Natural killer cell (primary cell): ENCODE results near the gene MTA3. TPM values are rescaled to one million over a fixed set of nuclear protein-coding genes. Genes with fewer than 3 reads are reported as not detected.

ENCODE experiments used
- ATAC-seq, 3 donors: fragments of 150-1000 bp in 2 of 3; fragments of 200-7000 bp in 1 of 3; cut with Tn5 transposase; 1 replicate in 1 of 3; 2 replicates in 2 of 3; pipeline ENCODE4 v1.10.0; 2021; ENCODE audit warnings: mild to moderate bottlenecking in 2 of 3, moderate library complexity in 2 of 3
- DNase-seq, 2 donors: peaks; one replicate each; pipeline versions ENCODE4 v3.0.0 to v3.0.0-alpha.2; 2013 to 2021; ENCODE audit warnings: mixed read lengths in 1 of 2
- H3K27ac ChIP-seq: one replicate; pipeline ENCODE4 v1.5.1; 2013; ENCODE audit warnings: mild to moderate bottlenecking, low read length
- H3K27me3 ChIP-seq: one replicate; pipeline ENCODE4 v1.6.1; 2013; ENCODE audit warnings: low read length; ENCODE audit not compliant: control insufficient read depth, insufficient read depth
- H3K36me3 ChIP-seq: one replicate; pipeline ENCODE4 v1.6.1; 2013; ENCODE audit warnings: low read length; ENCODE audit not compliant: control insufficient read depth, insufficient read depth
- H3K4me1 ChIP-seq: one replicate; pipeline ENCODE4 v1.6.1; 2013; ENCODE audit warnings: low read length; ENCODE audit not compliant: control insufficient read depth, insufficient read depth
- H3K4me3 ChIP-seq: one replicate; pipeline ENCODE4 v1.5.1; 2013; ENCODE audit warnings: low read length
- H3K9me3 ChIP-seq: one replicate; pipeline ENCODE4 v1.6.1; 2013; ENCODE audit warnings: low read length; ENCODE audit not compliant: control insufficient read depth, insufficient read depth
- H3K27ac Mint-ChIP-seq, 2 donors: one replicate each; pipeline ENCODE4 v1.8.0; 2022; ENCODE audit warnings: mild to moderate bottlenecking in 2 of 2, mixed read lengths in 2 of 2, moderate library complexity in 1 of 2
- H3K27me3 Mint-ChIP-seq, 2 donors: one replicate each; pipeline ENCODE4 v1.8.0; 2022; ENCODE audit warnings: low read depth in 2 of 2, mixed read lengths in 2 of 2
- H3K36me3 Mint-ChIP-seq: one replicate; pipeline ENCODE4 v1.8.0; 2022; ENCODE audit warnings: mixed read lengths
- H3K4me1 Mint-ChIP-seq, 2 donors: one replicate each; pipeline ENCODE4 v1.8.0; 2022; ENCODE audit warnings: mixed read lengths in 2 of 2
- H3K4me3 Mint-ChIP-seq: one replicate; pipeline ENCODE4 v1.8.0; 2022; ENCODE audit warnings: mild to moderate bottlenecking, moderate library complexity, mixed read lengths
- H3K9me3 Mint-ChIP-seq, 2 donors: one replicate each; pipeline ENCODE4 v1.8.0; 2022; ENCODE audit warnings: mixed read lengths in 2 of 2
- CTCF ChIP-seq: fragments of 200-600 bp; IDR thresholded peaks from one replicate; pipeline ENCODE4 v1.8.0; 2022; ENCODE audit warnings: antibody characterized with exemption
- WGBS: methylation state at CpG from one replicate; pipeline ENCODE4 v1.1.7; 2013; ENCODE audit warnings: missing lambda C conversion rate; ENCODE audit not compliant: insufficient coverage; 5-methylcytosine and 5-hydroxymethylcytosine counted together
- intact Hi-C: fragments of 100-400 bp; cut with micrococcal nuclease; formaldehyde crosslinking; loops from one replicate; pipeline ENCODE4 v1.14.2; 2022
- total RNA-seq, 4 donors: library from RNA; stranded (reverse); fragments of 120-200 nt in 1 of 4; gene quantifications; one replicate each; pipeline versions ENCODE4 v1.2.3 to v1.2.4, GENCODE V29; 2013 to 2022

MTA3 gene
- total RNA-seq, 3 donors from 2014 or later (not counting 1 experiment from before 2014, with no cell fraction given) = 19.4 to 25.0 (median 21.5) TPM

- no peaks in the 10 kb centered on the region for H3K9me3 Mint-ChIP-seq
- H3K36me3 Mint-ChIP-seq = no peaks in the 10 kb centered on the region
- Histone ChIP-seq H3K27ac (no peak overlapping the region), H3K4me1 (peaks cover 15% of the 10 kb centered on the region), H3K9me3 (no peaks in the 10 kb centered on the region), H3K36me3 (no peaks in the 10 kb centered on the region), H3K4me3 (no peak overlapping the region), H3K27me3 (no peaks in the 10 kb centered on the region)
- no peak for TF ChIP-seq CTCF
- 93% methylated on average over 4 of the region's 5 CpGs for WGBS
- H3K27ac Mint-ChIP-seq = peak overlapping the region in 1 of 2 donors; percentile 58
- H3K4me1 Mint-ChIP-seq = peaks cover 11 to 14% of the 10 kb centered on the region in 2 donors
- intact Hi-C loops = no loop called here
- DNase-seq (no peak), ATAC-seq (no peak)
- no peaks in the 10 kb centered on the region for H3K27me3 Mint-ChIP-seq
- H3K4me3 Mint-ChIP-seq = no peak overlapping the region
Observed at GRCh38 chr2:42693688-42694479, 125.5 kb downstream of the MTA3 start.

- no peaks in the 10 kb centered on the region for H3K36me3 Mint-ChIP-seq
- peaks cover 11 to 14% of the 10 kb centered on the region in 2 donors for H3K4me1 Mint-ChIP-seq
- Histone ChIP-seq H3K27me3 (no peaks in the 10 kb centered on the region), H3K36me3 (no peaks in the 10 kb centered on the region), H3K4me1 (peaks cover 15% of the 10 kb centered on the region), H3K27ac (no peak overlapping the region), H3K4me3 (no peak overlapping the region), H3K9me3 (no peaks in the 10 kb centered on the region)
- DNase-seq (no peak), ATAC-seq (no peak)
- no peak overlapping the region for H3K27ac Mint-ChIP-seq
- no peaks in the 10 kb centered on the region for H3K27me3 Mint-ChIP-seq
- intact Hi-C loops = no loop called here
- no peak overlapping the region for H3K4me3 Mint-ChIP-seq
- no peaks in the 10 kb centered on the region for H3K9me3 Mint-ChIP-seq
- no peak for TF ChIP-seq CTCF
Observed at GRCh38 chr2:42696987-42697386, 128.6 kb downstream of the MTA3 start.

GRCh38 chr2:42698940-42699339 is 130.5 kb downstream of the MTA3 start:
- Histone ChIP-seq H3K4me1 (no peaks in the 10 kb centered on the region), H3K9me3 (no peaks in the 10 kb centered on the region), H3K27me3 (no peaks in the 10 kb centered on the region), H3K4me3 (no peak overlapping the region), H3K27ac (no peak overlapping the region), H3K36me3 (no peaks in the 10 kb centered on the region)
- 91% methylated on average over 4 of the region's 4 CpGs for WGBS
- Mint-ChIP-seq H3K4me1 (no peaks in the 10 kb centered on the region), H3K9me3 (no peaks in the 10 kb centered on the region), H3K4me3 (no peak overlapping the region), H3K27ac (no peak overlapping the region), H3K36me3 (no peaks in the 10 kb centered on the region), H3K27me3 (no peaks in the 10 kb centered on the region)
- no peak for DNase-seq
- ATAC-seq = no peak
- intact Hi-C loops = no loop called here
- no peak for TF ChIP-seq CTCF

GRCh38 chr2:42706836-42707235 is 138.4 kb downstream of the MTA3 start:
- no peak overlapping the region for H3K4me3 Mint-ChIP-seq
- DNase-seq = no peak
- intact Hi-C loops = no loop called here
- no peaks in the 10 kb centered on the region for H3K9me3 ChIP-seq
- no peak overlapping the region for H3K4me3 ChIP-seq
- H3K27ac ChIP-seq = no peak overlapping the region
- no peaks in the 10 kb centered on the region for H3K27me3 ChIP-seq
- H3K4me1 ChIP-seq = no peaks in the 10 kb centered on the region
- H3K36me3 ChIP-seq = peaks cover 3% of the 10 kb centered on the region
- no peaks in the 10 kb centered on the region for H3K9me3 Mint-ChIP-seq
- H3K36me3 Mint-ChIP-seq = no peaks in the 10 kb centered on the region
- 93% methylated on average over 2 of the region's 3 CpGs for WGBS
- no peaks in the 10 kb centered on the region for H3K27me3 Mint-ChIP-seq
- TF ChIP-seq CTCF = no peak
- no peaks in the 10 kb centered on the region for H3K4me1 Mint-ChIP-seq
- no peak overlapping the region for H3K27ac Mint-ChIP-seq
- ATAC-seq = no peak
